Gastrocnemius medialis (tissue), 4 donors: ENCODE results near the gene AGPAT3.
A peak's percentile ranks its signal among the peaks of the same experiment; 100 is the strongest.

Experiments used
- POLR2A ChIP-seq, 2 donors: fragments of 450-650 bp; IDR thresholded peaks; one replicate each; pipeline ENCODE4 v1.6.1; 2017; ENCODE audit warnings: antibody characterized with exemption in 2 of 2, mild to moderate bottlenecking in 2 of 2, moderate library complexity in 2 of 2
- TF ChIP-seq, protein P1 (sequence below), 5 experiments: fragments of 450-650 bp in 3 of 5; fragments of 200-600 bp in 2 of 5; sonication (generic) in 2 of 5; IDR thresholded peaks in 4 of 5; conservative IDR thresholded peaks in 1 of 5; 1 replicate in 4 of 5; 2 replicates in 1 of 5; pipeline ENCODE4 v1.5.1; 2016 to 2019; ENCODE audit warnings: antibody characterized with exemption in 5 of 5, mild to moderate bottlenecking in 3 of 5, moderate library complexity in 3 of 5

DNA sequence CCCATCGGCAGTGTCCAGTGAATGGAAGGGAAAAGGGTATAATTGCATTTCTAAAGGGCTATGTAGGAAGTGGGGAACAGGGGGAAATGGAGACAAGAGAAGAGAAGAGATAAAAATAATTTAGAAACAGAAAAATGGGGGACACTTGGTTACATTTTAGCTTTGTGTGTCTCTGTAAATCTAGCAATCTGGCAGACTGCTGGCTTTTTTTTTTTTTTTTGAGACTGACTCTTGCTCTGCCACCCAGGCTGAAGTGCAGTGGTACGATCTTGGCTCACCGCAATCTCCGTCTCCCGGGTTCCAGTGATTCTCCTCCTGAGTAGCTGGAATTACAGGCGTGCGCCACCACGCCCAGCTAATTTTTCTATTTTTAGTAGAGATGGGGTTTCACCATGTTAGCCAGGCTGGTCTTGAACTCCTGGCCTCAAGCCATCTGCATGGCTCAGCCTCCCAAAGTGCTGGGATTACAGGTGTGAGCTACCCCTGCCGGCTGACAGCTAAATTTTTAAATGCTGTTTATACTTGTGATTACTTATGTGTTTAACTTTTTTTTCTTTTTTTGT, 53.4 kb downstream of the AGPAT3 start:
- TF ChIP-seq, protein P1, sequence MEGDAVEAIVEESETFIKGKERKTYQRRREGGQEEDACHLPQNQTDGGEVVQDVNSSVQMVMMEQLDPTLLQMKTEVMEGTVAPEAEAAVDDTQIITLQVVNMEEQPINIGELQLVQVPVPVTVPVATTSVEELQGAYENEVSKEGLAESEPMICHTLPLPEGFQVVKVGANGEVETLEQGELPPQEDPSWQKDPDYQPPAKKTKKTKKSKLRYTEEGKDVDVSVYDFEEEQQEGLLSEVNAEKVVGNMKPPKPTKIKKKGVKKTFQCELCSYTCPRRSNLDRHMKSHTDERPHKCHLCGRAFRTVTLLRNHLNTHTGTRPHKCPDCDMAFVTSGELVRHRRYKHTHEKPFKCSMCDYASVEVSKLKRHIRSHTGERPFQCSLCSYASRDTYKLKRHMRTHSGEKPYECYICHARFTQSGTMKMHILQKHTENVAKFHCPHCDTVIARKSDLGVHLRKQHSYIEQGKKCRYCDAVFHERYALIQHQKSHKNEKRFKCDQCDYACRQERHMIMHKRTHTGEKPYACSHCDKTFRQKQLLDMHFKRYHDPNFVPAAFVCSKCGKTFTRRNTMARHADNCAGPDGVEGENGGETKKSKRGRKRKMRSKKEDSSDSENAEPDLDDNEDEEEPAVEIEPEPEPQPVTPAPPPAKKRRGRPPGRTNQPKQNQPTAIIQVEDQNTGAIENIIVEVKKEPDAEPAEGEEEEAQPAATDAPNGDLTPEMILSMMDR (IDR thresholded peaks at IDR 0.05 in 4 of 5, conservative IDR thresholded peaks at IDR 0.05 in 1 of 5) = peak in 2 of 5 experiments; percentile 19 to 32
- no peak for TF ChIP-seq POLR2A (IDR thresholded peaks at IDR 0.05)
